H1 (cell line): ENCODE results near the gene MRPL20. TPM values are rescaled to one million over a fixed set of nuclear protein-coding genes. Genes with fewer than 3 reads are reported as not detected.

Experiments
- CTCF ChIA-PET: fragments of 300-600 bp; sonication (Branson Sonifier 250); formaldehyde crosslinking; loops from one replicate; lab custom pipeline; 2021; ENCODE audit not compliant: partially characterized antibody; lab: Charles Lee
- POLR2A ChIA-PET: fragments of 300-600 bp; sonication (Branson Sonifier 250); formaldehyde crosslinking; loops from one replicate; lab custom pipeline; 2021; ENCODE audit warnings: inconsistent platforms; ENCODE audit not compliant: partially characterized antibody; lab: Charles Lee
- DNase-seq, 2 experiments: peaks; one replicate each; pipeline versions ENCODE4 v3.0.0 to v3.0.0-alpha.2; 2010 to 2022; ENCODE audit warnings: low spot score in 2 of 2, low read depth in 1 of 2, mixed read lengths in 1 of 2
- FAIRE-seq: peaks from 2 replicates; lab custom pipeline; 2011; peaks lifted over from hg19 to GRCh38; lab: Jason Lieb, UNC
- H2AFZ ChIP-seq: 2 replicates; pipeline ENCODE4 v1.8.1; 2012; ENCODE audit warnings: low read length, inconsistent platforms
- H2AK5ac ChIP-seq: 2 replicates; pipeline ENCODE4 v1.6.1; 2013; ENCODE audit warnings: low read depth, low read length
- H2BK120ac ChIP-seq: replicated peaks from 2 replicates; pipeline ENCODE3; 2013; ENCODE audit warnings: low read depth, low read length, inconsistent platforms
- H2BK12ac ChIP-seq: 2 replicates; pipeline ENCODE4 v1.6.1; 2013; ENCODE audit warnings: low read depth, low read length
- H2BK15ac ChIP-seq: 2 replicates; pipeline ENCODE4 v1.6.1; 2013; ENCODE audit warnings: low read length
- H2BK20ac ChIP-seq: 2 replicates; pipeline ENCODE4 v1.6.1; 2013; ENCODE audit warnings: low read length
- H2BK5ac ChIP-seq: 2 replicates; pipeline ENCODE4 v1.6.1; 2013; ENCODE audit warnings: low read depth, low read length
- H3K14ac ChIP-seq: 2 replicates; pipeline ENCODE4 v1.6.1; 2013; ENCODE audit warnings: inconsistent platforms; ENCODE audit not compliant: insufficient read length
- H3K18ac ChIP-seq: 2 replicates; pipeline ENCODE4 v1.6.1; 2013; ENCODE audit warnings: low read length; ENCODE audit errors: extremely low read depth
- H3K23ac ChIP-seq: 2 replicates; pipeline ENCODE4 v1.6.1; 2013; ENCODE audit warnings: inconsistent platforms; ENCODE audit not compliant: insufficient read length
- H3K23me2 ChIP-seq: 2 replicates; pipeline ENCODE4 v1.6.1; 2013; ENCODE audit warnings: low read depth, low read length
- H3K27ac ChIP-seq: 2 replicates; pipeline ENCODE4 v1.6.1; 2011; ENCODE audit warnings: low read depth, low read length, inconsistent platforms
- H3K27me3 ChIP-seq, 4 experiments: replicated peaks in 1 of 4; 1 replicate in 1 of 4; 2 replicates in 3 of 4; pipeline versions ENCODE4 v1.6.1 to v1.8.1; 2011 to 2013; ENCODE audit warnings: low read length in 3 of 4, mild to moderate bottlenecking in 3 of 4, inconsistent platforms in 2 of 4, mixed read lengths in 2 of 4, moderate library complexity in 1 of 4; ENCODE audit not compliant: control insufficient read depth in 3 of 4, insufficient read depth in 3 of 4; ENCODE audit errors: extremely low read depth in 1 of 4
- H3K36me3 ChIP-seq, 4 experiments: 2 replicates each; pipeline versions ENCODE4 v1.6.1 to v1.8.1; 2011 to 2013; ENCODE audit warnings: mild to moderate bottlenecking in 4 of 4, low read length in 3 of 4, moderate library complexity in 2 of 4, control low read depth in 1 of 4, inconsistent platforms in 1 of 4; ENCODE audit not compliant: insufficient read depth in 4 of 4, control insufficient read depth in 2 of 4
- H3K4ac ChIP-seq: replicated peaks from 2 replicates; pipeline ENCODE3; 2013; ENCODE audit warnings: low read length, low read depth, mixed read lengths, inconsistent platforms; ENCODE audit not compliant: insufficient read length
- H3K4me1 ChIP-seq, 4 experiments: replicated peaks in 1 of 4; 1 replicate in 1 of 4; 2 replicates in 3 of 4; pipeline versions ENCODE4 v1.6.1 to v1.8.1; 2011 to 2013; ENCODE audit warnings: low read length in 3 of 4, inconsistent platforms in 2 of 4, mixed read lengths in 1 of 4; ENCODE audit not compliant: insufficient read depth in 4 of 4, control insufficient read depth in 3 of 4
- H3K4me2 ChIP-seq, 2 experiments: 2 replicates each; pipeline versions ENCODE4 v1.6.1 to v1.8.1; 2011 to 2013; ENCODE audit warnings: low read depth in 2 of 2, low read length in 2 of 2, control low read depth in 1 of 2, inconsistent platforms in 1 of 2, mild to moderate bottlenecking in 1 of 2; ENCODE audit not compliant: insufficient read depth in 1 of 2
- H3K4me3 ChIP-seq, 4 experiments: fragments of 200-600, 300-600 bp in 1 of 4; sonication (generic), shearing (Covaris generic), sonication (Bioruptor Twin) in 1 of 4; 2 replicates each; pipeline versions ENCODE4 v1.5.1 to v1.8.1; 2011 to 2016; ENCODE audit warnings: low read length in 4 of 4, low read depth in 3 of 4, control low read depth in 2 of 4, inconsistent platforms in 2 of 4, mild to moderate bottlenecking in 2 of 4, mixed read lengths in 1 of 4, moderate library complexity in 1 of 4; ENCODE audit not compliant: insufficient read depth in 2 of 4; ENCODE audit errors: extremely low read depth in 1 of 4
- H3K56ac ChIP-seq: replicated peaks from 2 replicates; pipeline ENCODE3; 2013; ENCODE audit warnings: low read depth, mild to moderate bottlenecking, mixed read lengths, low read length, inconsistent platforms; ENCODE audit not compliant: insufficient read length
- H3K79me1 ChIP-seq: 2 replicates; pipeline ENCODE4 v1.6.1; 2013; ENCODE audit warnings: low read depth, low read length, control low read depth
- H3K79me2 ChIP-seq, 2 experiments: 2 replicates each; pipeline versions ENCODE4 v1.6.1 to v1.8.1; 2012 to 2013; ENCODE audit warnings: low read length in 2 of 2, mild to moderate bottlenecking in 2 of 2, inconsistent platforms in 1 of 2; ENCODE audit not compliant: insufficient read depth in 2 of 2, control insufficient read depth in 1 of 2
- H3K9ac ChIP-seq, 4 experiments: replicated peaks in 1 of 4; 1 replicate in 1 of 4; 2 replicates in 3 of 4; pipeline versions ENCODE4 v1.6.1 to v1.8.1; 2011 to 2013; ENCODE audit warnings: low read depth in 3 of 4, low read length in 3 of 4, control low read depth in 2 of 4, mild to moderate bottlenecking in 2 of 4, moderate library complexity in 2 of 4, inconsistent platforms in 1 of 4; ENCODE audit errors: extremely low read depth in 1 of 4
- H3K9me3 ChIP-seq, 2 experiments: 2 replicates each; pipeline versions ENCODE4 v1.6.1 to v1.8.1; 2012 to 2013; ENCODE audit warnings: mild to moderate bottlenecking in 2 of 2, moderate library complexity in 2 of 2, control low read depth in 1 of 2, inconsistent platforms in 1 of 2, low read depth in 1 of 2, low read length in 1 of 2, mixed read lengths in 1 of 2; ENCODE audit not compliant: insufficient read depth in 2 of 2
- H4K20me1 ChIP-seq, 2 experiments: replicated peaks in 1 of 2; 2 replicates each; pipeline versions ENCODE3 to v1.8.1; 2011 to 2013; ENCODE audit warnings: inconsistent platforms in 2 of 2, low read length in 2 of 2, mild to moderate bottlenecking in 1 of 2; ENCODE audit not compliant: insufficient read depth in 2 of 2, control insufficient read depth in 1 of 2
- H4K5ac ChIP-seq: 2 replicates; pipeline ENCODE4 v1.6.1; 2013; ENCODE audit warnings: low read length, low read depth, mixed read lengths, inconsistent platforms; ENCODE audit not compliant: insufficient read length
- H4K8ac ChIP-seq: 2 replicates; pipeline ENCODE4 v1.8.0; 2013; ENCODE audit warnings: mild to moderate bottlenecking, moderate library complexity, low read length, inconsistent platforms; ENCODE audit not compliant: insufficient read depth; ENCODE audit errors: extremely low read depth
- H4K91ac ChIP-seq: replicated peaks from 2 replicates; pipeline ENCODE3; 2013; ENCODE audit warnings: low read length, mixed read lengths, inconsistent platforms; ENCODE audit not compliant: insufficient read length
- CBX5 ChIP-seq: fragments of 300-800, 300-1000 bp; sonication (generic); IDR thresholded peaks from 2 replicates; pipeline ENCODE4 v1.7.1; 2016; ENCODE audit warnings: antibody characterized with exemption, low read length, low read depth
- CEBPB ChIP-seq: IDR thresholded peaks from 2 replicates; pipeline ENCODE4 v1.6.1; 2012; ENCODE audit warnings: low read depth, low read length
- CHD2 ChIP-seq: IDR thresholded peaks from 2 replicates; pipeline ENCODE4 v1.6.1; 2012; ENCODE audit warnings: low read length, improper control_type of control experiment
- EGR1 ChIP-seq: IDR thresholded peaks from 2 replicates; pipeline ENCODE4 v1.6.1; 2011; ENCODE audit warnings: low read depth, low read length, borderline replicate concordance
- EZH2 ChIP-seq: fragments of 200-600 bp; sonication (generic); IDR thresholded peaks from 2 replicates; pipeline ENCODE4 v1.7.1; 2012; ENCODE audit warnings: low read depth, mild to moderate bottlenecking, moderate library complexity, low read length, inconsistent platforms; ENCODE audit not compliant: severe bottlenecking
- GTF2F1 ChIP-seq: IDR thresholded peaks from 2 replicates; pipeline ENCODE4 v1.6.1; 2012; ENCODE audit warnings: low read depth, low read length, improper control_type of control experiment, borderline replicate concordance
- HDAC6 ChIP-seq: IDR thresholded peaks from one replicate; pipeline ENCODE4 v1.7.1; 2012; ENCODE audit warnings: low read depth, mild to moderate bottlenecking, inconsistent platforms, low read length, moderate library complexity
- KDM1A ChIP-seq: fragments of 200-600, 300-600 bp; sonication (generic); IDR thresholded peaks from 2 replicates; pipeline ENCODE4 v1.7.1; 2016; ENCODE audit warnings: mild to moderate bottlenecking, low read length, borderline replicate concordance
- NRF1 ChIP-seq: IDR thresholded peaks from 2 replicates; pipeline ENCODE4 v1.6.1; 2011; ENCODE audit warnings: mild to moderate bottlenecking, low read depth, low read length, improper control_type of control experiment
- TAF7 ChIP-seq: optimal IDR thresholded peaks from 2 replicates; pipeline ENCODE3; 2011; ENCODE audit warnings: low read depth, mild to moderate bottlenecking, inconsistent platforms, low read length, moderate library complexity, borderline replicate concordance
- TCF12 ChIP-seq: IDR thresholded peaks from 2 replicates; pipeline ENCODE4 v1.6.1; 2011; ENCODE audit warnings: low read depth, mild to moderate bottlenecking, low read length
- ZNF274 ChIP-seq: IDR thresholded peaks from 2 replicates; pipeline ENCODE4 v1.7.0; 2012; ENCODE audit warnings: low read length, borderline replicate concordance; ENCODE audit errors: extremely low read depth
- WGBS, 2 experiments: shearing (Covaris generic) in 1 of 2; methylation state at CpG; one replicate each; pipeline versions ENCODE4 v1.1.6 to v1.1.7; 2013 to 2015; ENCODE audit warnings: low lambda C conversion rate in 2 of 2, mixed read lengths in 2 of 2, inconsistent platforms in 1 of 2, low coverage in 1 of 2, missing lambda C conversion rate in 1 of 2; ENCODE audit not compliant: insufficient replicate concordance in 2 of 2, insufficient coverage in 1 of 2, insufficient read length in 1 of 2; ENCODE audit errors: extremely low coverage in 1 of 2, missing lambda C conversion rate in 1 of 2; 5-methylcytosine and 5-hydroxymethylcytosine counted together
- polyA plus RNA-seq, 7 experiments: library from polyadenylated mRNA; depleted of rRNA in 3 of 7; stranded (reverse) in 5 of 7; unstranded in 2 of 7; fragments of >200 nt in 5 of 7; fragments of 200-250 nt in 2 of 7; gene quantifications; 1 replicate in 5 of 7; 2 replicates in 1 of 7; 4 replicates in 1 of 7; pipeline versions ENCODE4 v1.2.1 to v1.2.3, GENCODE V29; 2011 to 2013; ENCODE audit warnings: missing spikeins in 2 of 7, mixed read lengths in 2 of 7
- total RNA-seq: library from RNA; stranded (reverse); fragmentation: NEBNext Ultra II Directional; extraction: Animal tissue kit (Norgen Biotek cat#: 25700); gene quantifications from 2 replicates; pipeline ENCODE4 v1.2.1, GENCODE V29; 2021

The MRPL20 gene
- total and polyA plus RNA-seq, 2 of the 8 experiments (the other 6 are each of a cell fraction or from before 2014, with no cell fraction given) = 126 to 151 TPM

- H3K9ac ChIP-seq = no peak overlapping the region
- no peak overlapping the region for H2AFZ ChIP-seq
- H4K91ac ChIP-seq = no peak overlapping the region
- H4K5ac ChIP-seq = no peak overlapping the region
- DNase-seq = no peak
- H2BK20ac ChIP-seq = no peak overlapping the region
- H4K20me1 ChIP-seq = peaks cover 4 to 7% of the 10 kb centered on the region in 2 experiments
- no peak overlapping the region for H2BK5ac ChIP-seq
- H4K8ac ChIP-seq = peak overlapping the region; percentile 57
- no peak overlapping the region for H3K4ac ChIP-seq
- 93% methylated on average over 34 of the region's 45 CpGs; no CpG with 5 or more reads in 1 of the 2 experiments for WGBS, 2 experiments
- peaks cover 0 to 3% (median 0%) of the 10 kb centered on the region in 4 experiments; a peak in 2 of 7 replicates for H3K27me3 ChIP-seq
- peaks cover 0 to 7% (median 0%) of the 10 kb centered on the region in 4 experiments; a peak in 1 of 8 replicates for H3K36me3 ChIP-seq
- H3K9me3 ChIP-seq = no peaks in the 10 kb centered on the region
- peaks cover 13% of the 10 kb centered on the region; the same call in 1 of the 2 replicates for H3K23me2 ChIP-seq
- H2BK15ac ChIP-seq = no peak overlapping the region
- ChIA-PET CTCF (interaction anchor here (0.6 to 4.3 kb wide), 12 partner anchors 8 to 608 kb away, joined by 3 to 36 read pairs (median 4); partner anchors contain the start of genes ATAD3C and CCNL2), POLR2A (interaction anchor here (0.6 to 22.9 kb wide), 9 partner anchors 8 to 91 kb away, joined by 3 to 515 read pairs (median 3); partner anchors contain the start of genes ANKRD65, CCNL2, DVL1 and MRPL20)
- no peak overlapping the region for H3K4me3 ChIP-seq
- H2BK12ac ChIP-seq = no peak overlapping the region; the same call in 1 of the 2 replicates
- H3K14ac ChIP-seq = no peak overlapping the region
- peaks cover 0 to 8% of the 10 kb centered on the region in 2 experiments; a peak in 1 of 4 replicates for H3K79me2 ChIP-seq
- H3K18ac ChIP-seq = no peak overlapping the region
- FAIRE-seq = no peak
- H3K4me1 ChIP-seq = peaks cover 0 to 23% (median 20%) of the 10 kb centered on the region in 4 experiments; a peak in 6 of 7 replicates
- no peak overlapping the region for H2BK120ac ChIP-seq
- H3K4me2 ChIP-seq = no peak overlapping the region
- H3K23ac ChIP-seq = no peak overlapping the region
- H3K27ac ChIP-seq = no peak overlapping the region
- H3K79me1 ChIP-seq = no peaks in the 10 kb centered on the region
- no peak overlapping the region for H3K56ac ChIP-seq
- H2AK5ac ChIP-seq = no peak overlapping the region
- TF ChIP-seq CBX5 (no peak), TCF12 (no peak), EZH2 (no peak), EGR1 (no peak), HDAC6 (no peak), ZNF274 (no peak), CHD2 (no peak), CEBPB (no peak), NRF1 (no peak), GTF2F1 (no peak), TAF7 (no peak), KDM1A (no peak)
Measured at GRCh38 chr1:1438531-1439381, 31.7 kb upstream of the MRPL20 start.
